A549 (cell line): ENCODE measurements around the gene GDA.

Experiments used
- CBX2 ChIP-seq: fragments of 200-600 bp; sonication (generic); IDR thresholded peaks from 2 replicates; pipeline ENCODE4 v1.6.1; 2016; ENCODE audit warnings: low read depth, mild to moderate bottlenecking, borderline replicate concordance
- CTCF ChIP-seq: fragments of >200 bp; sonication (Bioruptor Twin); formaldehyde crosslinking; IDR thresholded peaks from 3 replicates; pipeline ENCODE4 v1.5.1; 2016
- EP300 ChIP-seq, 2 experiments: fragments of >200 bp; sonication (Bioruptor Twin); formaldehyde crosslinking; IDR thresholded peaks; 2 replicates in 1 of 2; 3 replicates in 1 of 2; pipeline ENCODE4 v1.6.1; 2016 to 2017
- JUN ChIP-seq, 2 experiments: fragments of >200 bp; sonication (Bioruptor Twin); formaldehyde crosslinking; IDR thresholded peaks; 2 replicates in 1 of 2; 3 replicates in 1 of 2; pipeline ENCODE4 v1.6.1; 2016 to 2017
- KDM1A ChIP-seq: fragments of 200-600 bp; sonication (generic); IDR thresholded peaks from 2 replicates; pipeline ENCODE4 v1.6.1; 2016; ENCODE audit warnings: low read depth, mild to moderate bottlenecking
- MAFK ChIP-seq: fragments of 450-650 bp; IDR thresholded peaks from 2 replicates; pipeline ENCODE4 v1.6.1; 2014; ENCODE audit not compliant: partially characterized antibody
- POLR2A ChIP-seq: IDR thresholded peaks from 2 replicates; pipeline ENCODE4 v1.6.1; 2012; ENCODE audit warnings: mild to moderate bottlenecking, low read length
- RFX5 ChIP-seq: fragments of 450-650 bp; IDR thresholded peaks from 2 replicates; pipeline ENCODE4 v1.7.1; 2014; ENCODE audit warnings: antibody characterized with exemption, mild to moderate bottlenecking, moderate library complexity
- ZC3H11A ChIP-seq: fragments of 450-650 bp; IDR thresholded peaks from 2 replicates; pipeline ENCODE4 v1.6.1; 2014; ENCODE audit warnings: antibody characterized with exemption, mild to moderate bottlenecking

- TF ChIP-seq EP300 (IDR thresholded peaks at IDR 0.05): no peak
- TF ChIP-seq CTCF: no peak
- TF ChIP-seq KDM1A: no peak
- no peak for TF ChIP-seq POLR2A
- TF ChIP-seq MAFK: no peak
- no peak for TF ChIP-seq ZC3H11A
- TF ChIP-seq RFX5: no peak
- TF ChIP-seq JUN (IDR thresholded peaks at IDR 0.05): no peak
- no peak for TF ChIP-seq CBX2
These were observed 8.7 kb upstream of the GDA start for GRCh38 chr9:72140586-72140985.
